A549 (cell line): ENCODE results near the gene BAHCC1. TPM values are rescaled to one million over a fixed set of nuclear protein-coding genes. Genes with fewer than 3 reads are reported as not detected.

Experiments
- ATAC-seq, 2 experiments: fragments of 200-7000 bp in 1 of 2; fragments of >200 bp in 1 of 2; cut with Nextera tagmentation in 1 of 2; cut with Tn5 transposase in 1 of 2; 3 replicates each; pipeline versions ENCODE4 v1.8.0 to v1.9.1; 2018 to 2020; ENCODE audit warnings: mild to moderate bottlenecking in 1 of 2, moderate library complexity in 1 of 2
- CTCF ChIA-PET: fragments of 300-600 bp; sonication (Branson Sonifier 250); formaldehyde crosslinking; extraction: SDS; loops from one replicate; lab custom pipeline; 2021; ENCODE audit warnings: antibody characterized with exemption, inconsistent platforms; lab: Yijun Ruan, JAX
- POLR2A ChIA-PET: fragments of 350-600 bp; formaldehyde crosslinking; extraction: SDS; loops from one replicate; lab custom pipeline; 2021; ENCODE audit warnings: antibody characterized with exemption, inconsistent platforms; lab: Yijun Ruan, JAX
- DNase-seq, 2 experiments: peaks; one replicate each; pipeline versions ENCODE4 v3.0.0 to v3.0.0-alpha.2; 2011 to 2016; ENCODE audit warnings: low read depth in 1 of 2, low spot score in 1 of 2
- FAIRE-seq: peaks from 2 replicates; lab custom pipeline; 2011; peaks lifted over from hg19 to GRCh38; lab: Jason Lieb, UNC
- H3K27ac ChIP-seq, 2 experiments: fragments of >200 bp; sonication (Bioruptor Twin); formaldehyde crosslinking; 3 replicates each; pipeline ENCODE4 v1.5.1; 2016 to 2017
- H3K4me1 ChIP-seq: fragments of >200 bp; sonication (Bioruptor Twin); formaldehyde crosslinking; 3 replicates; pipeline ENCODE4 v1.6.1; 2016
- H3K4me2 ChIP-seq: fragments of >200 bp; sonication (Bioruptor Twin); formaldehyde crosslinking; 3 replicates; pipeline ENCODE4 v1.6.1; 2016
- H3K4me3 ChIP-seq: fragments of >200 bp; sonication (Bioruptor Twin); formaldehyde crosslinking; 3 replicates; pipeline ENCODE4 v1.5.1; 2016
- H3K9me3 ChIP-seq: fragments of >200 bp; sonication (Bioruptor Twin); formaldehyde crosslinking; 3 replicates; pipeline ENCODE4 v1.6.1; 2016
- BCL3 ChIP-seq: fragments of >200 bp; sonication (Bioruptor Twin); formaldehyde crosslinking; IDR thresholded peaks from 3 replicates; pipeline ENCODE4 v1.6.1; 2016
- CBX2 ChIP-seq: fragments of 200-600 bp; sonication (generic); IDR thresholded peaks from 2 replicates; pipeline ENCODE4 v1.6.1; 2016; ENCODE audit warnings: low read depth, mild to moderate bottlenecking, borderline replicate concordance
- CEBPB ChIP-seq, 2 experiments: fragments of >200 bp in 1 of 2; sonication (Bioruptor Twin) in 1 of 2; formaldehyde crosslinking in 1 of 2; IDR thresholded peaks; 2 replicates each; pipeline ENCODE4 v1.6.1; 2012 to 2016
- EHF ChIP-seq: fragments of 250-450 bp; sonication (Bioruptor Pico); IDR thresholded peaks from 2 replicates; pipeline ENCODE4 v1.5.0; 2020; ENCODE audit warnings: mild to moderate bottlenecking
- ELK1 ChIP-seq: fragments of 150-350 bp; IDR thresholded peaks from 2 replicates; pipeline ENCODE4 v1.6.1; 2014; ENCODE audit warnings: low read depth, mild to moderate bottlenecking, low read length
- ESRRA ChIP-seq: fragments of 150-350 bp; IDR thresholded peaks from 2 replicates; pipeline ENCODE4 v1.6.1; 2014; ENCODE audit warnings: mild to moderate bottlenecking, low read length, borderline replicate concordance
- GATA3 ChIP-seq: IDR thresholded peaks from 2 replicates; pipeline ENCODE4 v1.6.1; 2012; ENCODE audit warnings: borderline replicate concordance
- HDAC2 ChIP-seq: fragments of 200-600 bp; sonication (generic); IDR thresholded peaks from 2 replicates; pipeline ENCODE4 v1.6.1; 2016
- HOXA7 ChIP-seq: fragments of 250-450 bp; sonication (Bioruptor Pico); IDR thresholded peaks from 2 replicates; pipeline ENCODE4 v1.5.0; 2020; ENCODE audit warnings: mild to moderate bottlenecking, moderate library complexity
- HOXB13 ChIP-seq: fragments of 250-450 bp; sonication (Bioruptor Pico); IDR thresholded peaks from 2 replicates; pipeline ENCODE4 v1.5.0; 2020; ENCODE audit warnings: low read depth, mild to moderate bottlenecking, moderate library complexity
- HOXB5 ChIP-seq: fragments of 250-450 bp; sonication (Bioruptor Pico); IDR thresholded peaks from 2 replicates; pipeline ENCODE4 v1.5.0; 2020; ENCODE audit warnings: mild to moderate bottlenecking, moderate library complexity
- JUN ChIP-seq, 2 experiments: fragments of >200 bp; sonication (Bioruptor Twin); formaldehyde crosslinking; IDR thresholded peaks; 2 replicates in 1 of 2; 3 replicates in 1 of 2; pipeline ENCODE4 v1.6.1; 2016 to 2017
- MAFK ChIP-seq: fragments of 450-650 bp; IDR thresholded peaks from 2 replicates; pipeline ENCODE4 v1.6.1; 2014; ENCODE audit not compliant: partially characterized antibody
- MAX ChIP-seq: IDR thresholded peaks from 2 replicates; pipeline ENCODE4 v1.6.1; 2012
- NFE2L2 ChIP-seq: fragments of 150-350 bp; conservative IDR thresholded peaks from 2 replicates; pipeline ENCODE4 v1.6.1; 2014; ENCODE audit warnings: low read length
- PBX3 ChIP-seq: IDR thresholded peaks from 2 replicates; pipeline ENCODE4 v1.6.1; 2012
- RAD21 ChIP-seq, 2 experiments: fragments of >200 bp in 1 of 2; sonication (Bioruptor Twin) in 1 of 2; formaldehyde crosslinking in 1 of 2; IDR thresholded peaks in 1 of 2; conservative IDR thresholded peaks in 1 of 2; 2 replicates in 1 of 2; 3 replicates in 1 of 2; pipeline ENCODE4 v1.6.1; 2012 to 2018; ENCODE audit warnings: inconsistent platforms in 1 of 2
- RCOR1 ChIP-seq: fragments of 150-350 bp; IDR thresholded peaks from 2 replicates; pipeline ENCODE4 v1.6.1; 2014; ENCODE audit warnings: antibody characterized with exemption, low read length, low read depth
- REST ChIP-seq: fragments of 200-600 bp; sonication (generic); IDR thresholded peaks from 2 replicates; pipeline ENCODE4 v1.6.1; 2016; ENCODE audit warnings: antibody characterized with exemption, mild to moderate bottlenecking, moderate library complexity
- RFX5 ChIP-seq: fragments of 450-650 bp; IDR thresholded peaks from 2 replicates; pipeline ENCODE4 v1.7.1; 2014; ENCODE audit warnings: antibody characterized with exemption, mild to moderate bottlenecking, moderate library complexity
- SMC3 ChIP-seq: fragments of >200 bp; sonication (Bioruptor Twin); formaldehyde crosslinking; IDR thresholded peaks from 3 replicates; pipeline ENCODE4 v1.6.1; 2018; ENCODE audit warnings: inconsistent platforms
- TP53 ChIP-seq: fragments of 250-450 bp; sonication (Bioruptor Pico); IDR thresholded peaks from 2 replicates; pipeline ENCODE4 v1.5.0; 2021; ENCODE audit warnings: mild to moderate bottlenecking, moderate library complexity
- ZNF302 ChIP-seq: fragments of 250-450 bp; sonication (Bioruptor Pico); IDR thresholded peaks from 2 replicates; pipeline ENCODE4 v1.9.0; 2021; ENCODE audit warnings: inconsistent platforms, mild to moderate bottlenecking, moderate library complexity
- ZSCAN20 ChIP-seq: fragments of 250-450 bp; sonication (Bioruptor Pico); IDR thresholded peaks from 2 replicates; pipeline ENCODE4 v1.8.0; 2022; ENCODE audit warnings: mild to moderate bottlenecking, moderate library complexity
- WGBS: methylation state at CpG from one replicate; pipeline ENCODE4 v1.1.6; 2017; ENCODE audit errors: missing lambda C conversion rate; 5-methylcytosine and 5-hydroxymethylcytosine counted together
- polyA plus RNA-seq, 4 experiments: library from polyadenylated mRNA; depleted of rRNA in 3 of 4; stranded (reverse); fragments of >200 nt; fragmentation: RNase III in 1 of 4; extraction: RNeasy Plus Mini Kit Qiagen cat#74134 plus additional on column Dnase treatment in 1 of 4; gene quantifications; 2 replicates in 3 of 4; 3 replicates in 1 of 4; pipeline ENCODE4 v1.2.3, GENCODE V29; 2011 to 2017

BAHCC1 gene
- polyA plus RNA-seq, 2 of the 4 experiments (the other 2 are of a cell fraction): 2.6 to 5.8 TPM

- CTCF ChIA-PET: no interaction called here
- H3K9me3 ChIP-seq: no peaks in the 10 kb centered on the region
- WGBS: 95% methylated on average over 13 of the region's 14 CpGs
- peak overlapping the region; percentile 97; the same call in 2 of the 3 replicates for H3K4me2 ChIP-seq
- FAIRE-seq (no peak), DNase-seq (no peak), ATAC-seq (peak in 1 of 2 experiments; percentile 5; a peak in 3 of 6 replicates)
- POLR2A ChIA-PET: no interaction called here
- TF ChIP-seq RCOR1: no peak
- no peak for TF ChIP-seq CEBPB (IDR thresholded peaks at IDR 0.05)
- TF ChIP-seq REST: no peak
- TF ChIP-seq HOXB13 (CRISPR knock-in tag): no peak
- TF ChIP-seq ESRRA: no peak
- TF ChIP-seq ELK1: no peak
- no peak for TF ChIP-seq MAFK
- no peak for TF ChIP-seq EHF
- no peak for TF ChIP-seq HOXA7 (CRISPR knock-in tag)
- peaks cover 21% of the 10 kb centered on the region for H3K4me1 ChIP-seq
- peak overlapping the region in 1 of 2 experiments; percentile 94; a peak in 1 of 6 replicates for H3K27ac ChIP-seq
- no peak overlapping the region for H3K4me3 ChIP-seq
Observed at GRCh38 chr17:81388091-81388611, 7.1 kb upstream of the BAHCC1 start.

GRCh38 chr17:81388612-81389367 is 6.5 kb upstream of the BAHCC1 start:
- Histone ChIP-seq H3K4me2 (no peak overlapping the region), H3K4me3 (no peak overlapping the region), H3K27ac (0 out of 6 replicates have a peak overlapping the region, but pooled peaks of 1 of the 2 experiments have one; percentile 94), H3K9me3 (no peaks in the 10 kb centered on the region), H3K4me1 (peaks cover 21% of the 10 kb centered on the region)
- CTCF ChIA-PET: no interaction called here
- WGBS: 76% methylated on average over 17 of the region's 19 CpGs
- POLR2A ChIA-PET: no interaction called here
- DNase-seq (peak in 1 of 2 experiments; percentile 53), ATAC-seq (peak in 1 of 2 experiments; percentile 18; a peak in 3 of 6 replicates), FAIRE-seq (no peak)
- TF ChIP-seq GATA3 (no peak), NFE2L2 (no peak), REST (no peak), ZSCAN20 (CRISPR knock-in tag) (no peak), ZNF302 (no peak), RAD21 (conservative IDR thresholded peaks at IDR 0.05 in 1 of 2, IDR thresholded peaks at IDR 0.05 in 1 of 2) (no peak), PBX3 (no peak), CBX2 (no peak), TP53 (CRISPR knock-in tag) (no peak), BCL3 (no peak), MAX (no peak), RCOR1 (no peak), JUN (IDR thresholded peaks at IDR 0.05) (no peak), HDAC2 (no peak), HOXB5 (CRISPR knock-in tag) (no peak), RFX5 (no peak), SMC3 (no peak)
